HG03565 (cell line): Measurements from ENCODE around the gene SMYD4.

Experiments
- ATAC-seq: cut with Tn5 transposase; IDR thresholded peaks from one replicate; pipeline ENCODE4 v1.9.1; 2021; ENCODE audit warnings: mild to moderate bottlenecking, moderate library complexity; ENCODE audit not compliant: unreplicated experiment

The SMYD4 gene

DNA sequence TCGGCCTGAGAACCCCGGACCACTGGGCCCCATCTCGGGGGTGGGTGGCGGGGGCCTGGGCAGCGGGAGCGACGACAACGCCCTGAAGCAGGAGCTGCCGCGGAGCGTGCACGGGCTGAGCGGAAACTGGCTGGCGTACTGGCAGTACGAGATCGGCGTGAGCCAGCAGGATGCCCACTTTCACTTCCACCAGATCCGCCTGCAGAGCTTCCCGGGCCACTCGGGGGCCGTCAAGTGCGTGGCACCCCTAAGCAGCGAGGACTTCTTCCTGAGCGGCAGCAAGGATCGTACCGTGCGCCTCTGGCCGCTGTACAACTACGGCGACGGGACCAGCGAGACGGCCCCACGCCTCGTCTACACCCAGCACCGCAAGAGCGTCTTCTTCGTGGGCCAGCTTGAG, 95.9 kb downstream of the SMYD4 start:
- ATAC-seq = no peak

DNA sequence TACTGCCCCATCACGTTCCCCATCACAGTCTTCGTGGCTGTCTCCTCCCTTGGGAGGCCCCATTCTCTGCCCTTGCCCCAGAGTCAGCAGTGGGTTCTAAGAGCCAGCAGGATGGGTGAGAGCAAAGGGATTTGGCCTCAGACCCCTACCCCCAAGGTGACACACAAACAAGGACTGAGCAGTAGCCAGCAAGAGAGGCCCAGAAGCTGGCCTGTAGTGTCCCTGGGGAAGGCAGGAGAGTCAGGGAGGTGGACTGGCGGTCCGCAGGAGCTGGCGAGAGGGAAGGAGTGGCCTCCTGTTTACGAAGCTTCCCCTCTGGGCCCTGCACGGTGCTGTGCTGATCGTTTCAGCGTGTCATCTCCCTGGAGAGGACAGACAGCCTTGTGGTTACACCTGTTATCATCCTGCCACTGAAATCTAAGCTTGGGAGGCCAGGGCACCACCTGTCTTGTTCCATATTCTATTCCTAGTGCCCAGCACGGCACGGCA, 96.8 kb downstream of the SMYD4 start:
- no peak for ATAC-seq

DNA sequence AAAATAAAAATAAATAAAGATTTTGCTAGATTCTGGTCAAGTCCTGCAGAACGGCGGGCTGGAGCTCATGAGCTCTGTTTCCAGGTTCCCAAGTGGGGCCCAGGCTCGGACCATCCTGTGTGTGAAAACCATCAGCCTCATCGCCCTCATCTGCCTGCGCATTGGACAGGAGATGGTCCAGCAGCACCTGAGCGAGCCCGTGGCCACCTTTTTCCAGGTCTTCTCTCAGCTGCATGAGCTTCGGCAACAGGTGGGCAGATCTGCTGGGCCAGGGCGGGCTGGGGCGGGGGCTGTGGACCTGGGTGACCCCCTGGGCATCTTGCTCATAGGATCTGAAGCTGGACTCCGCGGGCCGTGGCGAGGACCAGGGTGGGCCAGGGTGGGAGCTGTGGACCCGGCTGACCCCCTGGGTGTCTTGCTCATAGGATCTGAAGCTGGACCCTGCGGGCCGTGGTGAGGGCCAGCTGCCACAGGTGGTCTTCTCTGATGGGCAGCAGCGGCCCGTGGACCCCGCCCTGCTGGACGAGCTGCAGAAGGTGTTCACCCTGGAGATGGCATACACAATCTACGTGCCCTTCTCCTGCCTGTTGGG, 97.4 kb downstream of the SMYD4 start:
- no peak for ATAC-seq

DNA sequence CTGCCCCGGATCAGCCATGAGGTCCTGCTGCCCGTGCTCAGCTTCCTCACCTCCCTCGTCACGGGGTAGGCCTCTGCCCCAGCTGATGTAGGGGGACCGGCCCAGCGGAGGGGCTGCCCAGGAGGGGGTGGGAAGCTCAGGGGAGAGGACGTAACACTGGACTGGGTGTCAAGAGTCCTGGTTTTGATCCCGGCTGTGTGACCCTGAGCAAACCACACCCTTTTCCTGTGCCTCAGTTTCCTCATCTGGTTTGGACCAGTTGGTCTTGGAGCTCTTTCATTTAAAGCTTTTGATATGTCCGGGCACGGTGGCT, 98.6 kb downstream of the SMYD4 start:
- ATAC-seq = no peak

DNA sequence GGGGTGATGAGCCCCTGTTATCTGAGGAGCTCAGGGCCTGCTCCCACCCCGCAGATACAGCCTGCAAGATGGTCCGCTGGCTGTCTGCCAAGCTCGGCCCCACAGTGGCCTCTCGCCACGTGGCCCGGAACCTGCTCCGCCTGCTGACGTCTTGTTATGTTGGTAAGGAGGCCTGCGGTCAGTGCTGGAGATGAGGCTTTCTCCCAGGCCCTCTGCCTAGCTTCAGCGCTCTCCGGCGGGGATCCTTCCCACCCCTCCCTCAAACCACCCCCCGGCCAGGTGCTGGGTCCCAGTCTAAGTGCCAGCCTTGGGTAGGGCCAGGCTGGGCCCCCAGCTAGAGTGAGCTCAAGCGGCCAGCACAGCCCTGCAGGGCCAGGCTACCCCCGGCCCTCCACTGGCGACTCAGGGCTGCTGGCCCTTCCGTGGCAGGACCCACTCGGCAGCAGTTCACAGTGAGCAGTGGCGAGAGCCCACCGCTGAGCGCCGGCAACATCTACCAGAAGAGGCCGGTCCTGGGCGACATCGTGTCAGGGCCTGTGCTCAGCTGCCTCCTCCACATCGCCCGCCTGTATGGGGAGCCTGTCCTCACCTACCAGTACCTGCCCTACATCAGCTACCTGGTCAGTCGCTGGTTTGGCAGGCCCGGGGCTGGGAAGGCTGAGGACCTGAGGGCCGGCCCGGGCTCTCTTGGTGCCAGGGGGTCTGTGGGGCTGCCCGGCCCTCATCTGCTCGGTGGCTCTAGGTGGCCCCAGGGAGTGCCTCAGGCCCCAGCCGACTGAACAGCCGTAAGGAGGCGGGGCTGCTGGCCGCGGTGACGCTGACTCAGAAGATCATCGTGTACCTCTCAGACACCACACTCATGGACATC, 99.1 kb downstream of the SMYD4 start:
- ATAC-seq = no peak

DNA sequence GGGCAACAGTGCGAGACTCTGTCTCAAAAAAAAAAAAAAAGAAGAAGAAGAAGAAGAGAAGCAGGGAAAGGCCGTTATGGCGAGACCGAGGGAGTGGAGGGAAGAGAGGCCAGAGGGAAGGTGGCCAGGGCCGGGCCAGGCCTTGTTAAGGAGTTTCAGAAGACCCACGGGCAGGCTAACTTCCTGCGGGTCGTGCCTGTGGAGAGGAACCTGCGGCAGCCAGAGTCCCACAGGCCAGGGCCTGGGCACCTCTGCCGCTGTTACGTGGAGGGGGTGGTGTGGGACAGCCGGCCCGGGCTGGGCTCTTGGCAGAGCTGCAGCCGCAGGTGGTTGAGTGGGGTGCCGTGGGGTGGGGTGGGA, 99.8 kb downstream of the SMYD4 start:
- no peak for ATAC-seq
